HG02678 (cell line): ENCODE results near the gene SOWAHB.

Experiments used
- ATAC-seq: cut with Tn5 transposase; IDR thresholded peaks from one replicate; pipeline ENCODE4 v1.9.1; 2021; ENCODE audit warnings: mild to moderate bottlenecking, moderate library complexity; ENCODE audit not compliant: unreplicated experiment

SOWAHB gene

GRCh38 chr4:76897536-76898384 is at the start of gene SOWAHB:
TSS of gene SOWAHB (minus strand) at chr4:76898144. CDS start at chr4:76897849, 295 bp downstream.
- ATAC-seq = no peak

GRCh38 chr4:76947369-76947768 is 49.4 kb upstream of the SOWAHB start:
- ATAC-seq = no peak

- ATAC-seq = no peak
Measured at GRCh38 chr4:76943790-76944189, 45.8 kb upstream of the SOWAHB start.

GRCh38 chr4:76943129-76943620 is 45.2 kb upstream of the SOWAHB start:
- ATAC-seq = no peak

- no peak for ATAC-seq
Measured at GRCh38 chr4:76939184-76939583, 41.2 kb upstream of the SOWAHB start.

GRCh38 chr4:76931576-76932276 is 33.8 kb upstream of the SOWAHB start:
- ATAC-seq = no peak

- ATAC-seq = no peak
Measured at GRCh38 chr4:76931087-76931486, 33.1 kb upstream of the SOWAHB start.

- ATAC-seq = no peak
Measured at GRCh38 chr4:76930685-76931084, 32.7 kb upstream of the SOWAHB start.

- no peak for ATAC-seq
Measured at GRCh38 chr4:76926841-76927240, 28.9 kb upstream of the SOWAHB start.

- ATAC-seq = no peak
Measured at GRCh38 chr4:76923619-76924357, 25.8 kb upstream of the SOWAHB start.

- no peak for ATAC-seq
Measured at GRCh38 chr4:76920715-76921114, 22.8 kb upstream of the SOWAHB start.

GRCh38 chr4:76909711-76910110 is 11.8 kb upstream of the SOWAHB start:
- ATAC-seq = no peak

GRCh38 chr4:76905521-76905920 is 7.6 kb upstream of the SOWAHB start:
- no peak for ATAC-seq

GRCh38 chr4:76904646-76905190 is 6.8 kb upstream of the SOWAHB start:
- no peak for ATAC-seq

GRCh38 chr4:76902233-76902890 is 4.4 kb upstream of the SOWAHB start:
- ATAC-seq = no peak

- no peak for ATAC-seq
Measured at GRCh38 chr4:76898949-76899645, 1.2 kb upstream of the SOWAHB start.

- no peak for ATAC-seq
Measured at GRCh38 chr4:76898385-76898692, 395 bp upstream of the SOWAHB start.

GRCh38 chr4:76896614-76897535 is 1.1 kb downstream of the SOWAHB start:
- no peak for ATAC-seq

- ATAC-seq = no peak
Measured at GRCh38 chr4:76896048-76896447, 1.9 kb downstream of the SOWAHB start.
